Measurements from ENCODE around the gene LBHD1. TPM values are rescaled to one million over a fixed set of nuclear protein-coding genes. Genes with fewer than 3 reads are reported as not detected.

The LBHD1 gene
- total RNA-seq, 3 donors from 2014 or later = 7.4 to 10.6 (median 10.6) TPM

DNA sequence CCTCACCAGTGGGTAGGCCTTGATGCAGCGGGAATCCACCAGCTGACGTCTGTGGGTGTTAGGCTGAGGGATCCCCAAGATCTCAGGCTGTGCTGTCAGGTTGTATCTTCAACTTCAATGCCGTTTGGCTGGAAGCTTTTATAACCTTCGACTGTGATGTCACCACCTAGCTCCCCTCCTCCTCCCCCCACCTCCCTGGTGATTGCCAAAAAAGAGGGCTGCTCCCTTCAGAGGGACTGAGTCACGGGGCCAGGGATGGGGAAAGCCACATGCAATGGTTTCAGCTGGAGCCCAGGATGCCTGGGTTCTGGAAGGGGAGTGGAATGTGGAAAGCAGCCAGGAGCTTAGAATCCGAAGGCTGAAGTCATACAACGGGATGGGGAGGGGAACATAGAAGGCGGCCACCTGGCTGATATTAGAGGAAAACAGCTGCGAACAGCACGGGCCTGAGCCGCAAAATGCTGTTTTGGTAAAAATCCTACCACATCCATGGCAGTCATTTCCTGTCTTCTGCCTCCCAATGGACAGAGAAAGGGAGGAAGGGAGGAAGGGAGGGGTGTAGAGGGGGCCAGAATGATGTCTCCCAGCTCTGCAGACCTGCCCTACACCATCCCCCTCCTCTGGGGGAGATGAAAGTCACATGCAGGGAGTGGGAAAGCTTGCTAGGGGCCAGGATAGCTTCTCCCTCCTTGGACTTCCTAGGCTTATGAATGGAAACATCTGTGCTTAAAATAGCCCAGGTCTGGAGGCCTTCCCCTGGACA lies 17.5 kb upstream of the LBHD1 start, which contains the start of gene LRRN4CL:
LRRN4CL (minus strand) TSS at position 110 of the 763 bp plus-strand sequence. CDS start 1,022 bp downstream, outside the sequence.
- no peak within 1 kb of the TSS for H3K4me3 ChIP-seq

DNA sequence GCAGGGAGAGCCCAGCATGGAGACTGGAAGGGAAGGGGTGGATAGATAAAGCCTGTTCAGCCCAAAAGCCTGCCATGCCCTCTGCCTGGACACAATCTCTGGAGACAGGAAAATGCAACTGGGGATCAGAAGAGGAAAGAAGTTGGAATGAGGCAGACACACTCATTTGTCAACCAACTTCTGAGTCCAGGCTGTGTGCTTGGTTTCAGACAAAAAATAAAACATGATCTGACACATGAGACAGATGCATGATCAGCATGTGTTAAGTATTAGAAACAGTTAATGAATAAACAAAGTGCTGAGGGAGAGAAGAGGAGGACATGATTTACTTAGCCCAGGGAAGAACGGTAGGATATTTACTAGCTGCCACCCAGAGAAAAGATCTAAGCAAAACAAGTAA lies 16.4 kb upstream of the LBHD1 start:
- intact Hi-C loops (cut with DNase I, micrococcal nuclease) = no loop called here

More for the DNA sequence above, 17.5 kb upstream of the LBHD1 start, which contains the start of gene LRRN4CL:
- H3K36me3 ChIP-seq (ENCODE audit: low read depth) = no peaks in the 10 kb centered on the region
- peak in 2 of 3 donors; percentile 57 to 70 for DNase-seq
- peaks cover 5% of the 10 kb centered on the region for H3K4me1 ChIP-seq (ENCODE audit: low read depth)
- no peaks in the 10 kb centered on the region for H3K9me3 ChIP-seq
- peak; percentile 66 for ATAC-seq
- TF ChIP-seq, protein P1, sequence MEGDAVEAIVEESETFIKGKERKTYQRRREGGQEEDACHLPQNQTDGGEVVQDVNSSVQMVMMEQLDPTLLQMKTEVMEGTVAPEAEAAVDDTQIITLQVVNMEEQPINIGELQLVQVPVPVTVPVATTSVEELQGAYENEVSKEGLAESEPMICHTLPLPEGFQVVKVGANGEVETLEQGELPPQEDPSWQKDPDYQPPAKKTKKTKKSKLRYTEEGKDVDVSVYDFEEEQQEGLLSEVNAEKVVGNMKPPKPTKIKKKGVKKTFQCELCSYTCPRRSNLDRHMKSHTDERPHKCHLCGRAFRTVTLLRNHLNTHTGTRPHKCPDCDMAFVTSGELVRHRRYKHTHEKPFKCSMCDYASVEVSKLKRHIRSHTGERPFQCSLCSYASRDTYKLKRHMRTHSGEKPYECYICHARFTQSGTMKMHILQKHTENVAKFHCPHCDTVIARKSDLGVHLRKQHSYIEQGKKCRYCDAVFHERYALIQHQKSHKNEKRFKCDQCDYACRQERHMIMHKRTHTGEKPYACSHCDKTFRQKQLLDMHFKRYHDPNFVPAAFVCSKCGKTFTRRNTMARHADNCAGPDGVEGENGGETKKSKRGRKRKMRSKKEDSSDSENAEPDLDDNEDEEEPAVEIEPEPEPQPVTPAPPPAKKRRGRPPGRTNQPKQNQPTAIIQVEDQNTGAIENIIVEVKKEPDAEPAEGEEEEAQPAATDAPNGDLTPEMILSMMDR (IDR thresholded peaks at IDR 0.05) = no peak
- intact Hi-C loops (cut with DNase I, micrococcal nuclease) = loop anchor here (10.0 kb wide), 1 partner anchor 295 kb away; no protein-coding TSS in a partner anchor

DNA sequence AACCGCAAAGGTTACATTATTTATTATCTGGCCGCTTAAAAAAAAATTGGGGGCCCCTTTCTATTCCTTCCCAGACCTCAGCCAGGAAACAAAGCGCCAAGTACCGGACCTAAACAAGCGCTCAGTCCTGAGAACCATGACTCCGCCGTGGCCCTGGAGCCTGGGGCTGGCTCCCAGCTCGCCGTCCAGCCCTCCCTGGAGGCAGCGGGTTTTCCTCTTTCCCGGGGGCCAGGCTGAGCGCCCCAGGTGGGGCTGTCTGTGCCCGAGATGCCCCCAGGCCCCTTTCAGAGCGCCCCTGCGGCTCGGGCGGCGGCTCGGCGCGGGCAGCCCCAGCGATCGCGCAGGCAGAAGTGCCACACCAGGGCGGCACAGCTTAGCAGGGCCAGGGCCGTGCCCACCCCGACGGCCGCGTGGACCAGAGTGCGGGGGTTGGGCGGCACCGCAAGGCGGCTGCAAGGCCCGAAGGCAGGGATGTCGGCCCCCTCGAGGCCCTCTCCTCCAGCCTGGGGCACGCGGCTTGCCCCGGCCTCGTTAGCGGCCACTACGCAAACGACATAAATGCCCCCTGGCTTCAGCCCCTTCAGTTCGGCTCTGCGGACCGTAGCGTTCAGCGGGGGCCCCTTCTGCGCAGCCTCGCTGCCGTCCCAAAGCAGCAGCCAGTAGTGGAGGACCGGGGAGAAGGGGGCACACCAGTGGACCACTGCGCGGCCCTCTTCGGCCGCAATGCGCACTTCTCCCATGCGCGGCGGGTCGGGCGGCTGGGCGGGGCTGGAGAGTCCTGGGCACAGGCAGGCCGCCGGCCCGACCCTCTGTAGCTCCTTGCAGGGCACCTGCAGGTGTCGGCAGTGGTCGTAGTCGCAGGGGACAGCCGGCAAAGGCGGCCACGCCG lies 15.7 kb upstream of the LBHD1 start:
- Histone ChIP-seq H3K4me1 (ENCODE audit: low read depth) (peaks cover 5% of the 10 kb centered on the region), H3K9me3 (no peaks in the 10 kb centered on the region), H3K4me3 (no peak overlapping the region), H3K36me3 (ENCODE audit: low read depth) (no peaks in the 10 kb centered on the region)
- DNase-seq (peak in 1 of 3 donors; percentile 56), ATAC-seq (peak; percentile 37)
- intact Hi-C loops (cut with DNase I, micrococcal nuclease) = no loop called here
- TF ChIP-seq, protein P1 (IDR thresholded peaks at IDR 0.05) = no peak

More for the DNA sequence above, 16.4 kb upstream of the LBHD1 start:
- ATAC-seq = no peak
- Histone ChIP-seq H3K4me3 (no peak overlapping the region), H3K9me3 (no peaks in the 10 kb centered on the region), H3K36me3 (ENCODE audit: low read depth) (no peaks in the 10 kb centered on the region), H3K4me1 (ENCODE audit: low read depth) (peaks cover 5% of the 10 kb centered on the region)
- no peak for DNase-seq
- TF ChIP-seq, protein P1 (IDR thresholded peaks at IDR 0.05) = no peak

DNA sequence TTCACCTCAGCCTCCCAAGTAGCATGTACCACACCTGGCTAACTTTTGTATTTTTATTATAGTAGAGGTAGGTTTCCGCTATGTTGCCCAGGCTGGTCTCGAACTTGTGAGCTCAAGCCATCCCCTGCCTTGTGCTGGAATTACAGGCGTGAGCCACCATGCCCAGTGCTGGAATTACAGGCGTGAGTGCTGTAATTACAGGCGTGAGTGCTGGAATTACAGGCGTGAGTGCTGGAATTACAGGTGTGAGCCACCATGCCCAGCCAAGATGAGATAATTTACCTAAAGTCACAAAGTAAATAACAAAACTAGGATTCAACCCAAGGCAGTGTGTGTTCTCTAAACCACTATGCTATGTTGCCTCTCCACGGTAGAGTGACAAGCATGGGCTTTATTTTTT lies 10.5 kb upstream of the LBHD1 start:
- peaks cover 18% of the 10 kb centered on the region for H3K4me1 ChIP-seq (ENCODE audit: low read depth)
- DNase-seq = peak; percentile 52 to 74 (median 68)
- H3K4me3 ChIP-seq = no peak overlapping the region
- ATAC-seq = peak; percentile 73
- no peaks in the 10 kb centered on the region for H3K9me3 ChIP-seq
- TF ChIP-seq, protein P1 (IDR thresholded peaks at IDR 0.05) = no peak
- H3K36me3 ChIP-seq (ENCODE audit: low read depth) = no peaks in the 10 kb centered on the region
- intact Hi-C loops (cut with DNase I, micrococcal nuclease) = no loop called here

DNA sequence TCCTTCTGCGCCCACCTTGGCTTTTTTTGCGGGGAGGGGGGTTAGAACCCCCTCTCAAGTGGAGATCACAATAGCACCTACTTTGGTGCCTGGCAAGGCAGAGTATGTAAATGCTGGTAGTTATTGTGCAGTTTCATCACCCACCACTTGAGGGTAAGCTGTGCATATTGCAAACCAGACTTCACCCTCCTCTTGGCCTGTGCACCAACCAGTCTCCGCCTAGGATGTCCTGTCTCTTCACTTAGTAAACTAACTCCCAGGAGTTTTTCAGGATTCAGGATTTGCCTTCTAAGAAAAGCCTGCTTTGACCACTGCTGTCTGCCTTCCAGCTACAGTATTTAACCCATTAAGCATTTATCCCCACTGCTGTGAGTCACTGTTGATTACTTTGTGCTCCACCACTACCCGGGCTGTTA lies 8.8 kb upstream of the LBHD1 start:
- ATAC-seq (peak; percentile 78), DNase-seq (peak in 2 of 3 donors; percentile 34 to 65)
- Histone ChIP-seq H3K4me3 (no peak overlapping the region), H3K9me3 (no peaks in the 10 kb centered on the region), H3K4me1 (ENCODE audit: low read depth) (peaks cover 19% of the 10 kb centered on the region), H3K36me3 (ENCODE audit: low read depth) (no peaks in the 10 kb centered on the region)
- TF ChIP-seq, protein P1 (IDR thresholded peaks at IDR 0.05) = no peak
- intact Hi-C loops (cut with DNase I, micrococcal nuclease) = no loop called here

All from mucosa of descending colon (tissue), 3 donors.